RWPE1 (cell line): Measurements from ENCODE around the gene FOXR1.
A peak's percentile ranks its signal among the peaks of the same experiment; 100 is the strongest.

Experiments
- CTCF ChIA-PET: fragments of 350-600 bp; sonication (Branson Sonifier 250); formaldehyde crosslinking; extraction: SDS; loops from one replicate; lab custom pipeline; 2021; lab: Yijun Ruan, JAX
- POLR2A ChIA-PET: fragments of 400-600 bp; formaldehyde crosslinking; extraction: SDS; loops from one replicate; lab custom pipeline; 2020; ENCODE audit warnings: antibody characterized with exemption; ENCODE audit not compliant: low non-redundant PET; lab: Yijun Ruan, JAX
- DNase-seq: peaks from one replicate; pipeline ENCODE4 v3.0.0; 2012; ENCODE audit warnings: low spot score
- H3K27ac ChIP-seq: fragments of 450-650 bp; 2 replicates; pipeline ENCODE4 v1.5.1; 2017
- CTCF ChIP-seq: fragments of 450-650 bp; conservative IDR thresholded peaks from 2 replicates; pipeline ENCODE4 v1.5.1; 2017; ENCODE audit warnings: low read depth, mild to moderate bottlenecking

FOXR1 gene

GRCh38 chr11:118931571-118931970 lies 40.0 kb upstream of the FOXR1 start:
- TF ChIP-seq CTCF = no peak
- POLR2A ChIA-PET = interaction anchor here (0.7 kb wide), 2 partner anchors 9 to 341 kb away, joined by 3 read pairs; no protein-coding TSS in a partner anchor
- no peak for DNase-seq
- CTCF ChIA-PET = interaction anchor here (2.0 to 2.3 kb wide), 2 partner anchors 25 to 142 kb away, joined by 4 to 10 read pairs; partner anchors contain the start of gene UPK2
- no peak overlapping the region for H3K27ac ChIP-seq

- CTCF ChIA-PET = interaction anchor here (0.5 kb wide), 1 partner anchor 546 kb away, joined by 5 read pairs; no protein-coding TSS in a partner anchor
- DNase-seq = no peak
- POLR2A ChIA-PET = no interaction called here
- no peak for TF ChIP-seq CTCF
- H3K27ac ChIP-seq = 0 out of 2 replicates have a peak overlapping the region, but pooled peaks have one; percentile 1
These were observed 38.1 kb upstream of the FOXR1 start for GRCh38 chr11:118933486-118933885.

- H3K27ac ChIP-seq = no peak overlapping the region
- POLR2A ChIA-PET = interaction anchor here (0.5 to 0.7 kb wide), 3 partner anchors 9 to 200 kb away, joined by 6 to 11 read pairs (median 7); no protein-coding TSS in a partner anchor
- DNase-seq = no peak
- no peak for TF ChIP-seq CTCF
- CTCF ChIA-PET = interaction anchor here (0.8 to 1.0 kb wide), 2 partner anchors 166 to 236 kb away, joined by 3 to 6 read pairs; no protein-coding TSS in a partner anchor
These were observed 36.2 kb upstream of the FOXR1 start for GRCh38 chr11:118935376-118935775.

GRCh38 chr11:118938491-118939403 lies 32.8 kb upstream of the FOXR1 start:
- TF ChIP-seq CTCF = no peak
- POLR2A ChIA-PET = no interaction called here
- peak; percentile 82 for DNase-seq
- no peak overlapping the region for H3K27ac ChIP-seq
- CTCF ChIA-PET = interaction anchor here (0.7 kb wide), 1 partner anchor 280 kb away, joined by 3 read pairs; no protein-coding TSS in a partner anchor

GRCh38 chr11:118939404-118939915 lies 32.1 kb upstream of the FOXR1 start:
- ChIA-PET CTCF (interaction anchor here (0.7 to 1.1 kb wide), 2 partner anchors 184 to 280 kb away, joined by 3 to 5 read pairs; no protein-coding TSS in a partner anchor), POLR2A (no interaction called here)
- H3K27ac ChIP-seq = no peak overlapping the region
- no peak for TF ChIP-seq CTCF
- no peak for DNase-seq

- no peak overlapping the region for H3K27ac ChIP-seq
- ChIA-PET CTCF (interaction anchor here (0.6 to 1.1 kb wide), 2 partner anchors 10 to 185 kb away, joined by 3 to 5 read pairs; no protein-coding TSS in a partner anchor), POLR2A (no interaction called here)
- TF ChIP-seq CTCF = no peak
- DNase-seq = no peak
These were observed 31.5 kb upstream of the FOXR1 start for GRCh38 chr11:118939953-118940598.
